Psoas muscle (tissue), 8 donors: ENCODE measurements around the gene SURF2. TPM values are rescaled to one million over a fixed set of nuclear protein-coding genes. Genes with fewer than 3 reads are reported as not detected.

Source experiments
- ATAC-seq, 4 donors: fragments of 200-7000 bp; cut with Tn5 transposase; one replicate each; pipeline ENCODE4 v1.9.1; 2020; ENCODE audit warnings: moderate library complexity in 3 of 4, mild to moderate bottlenecking in 2 of 4
- DNase-seq, 2 donors: peaks; one replicate each; pipeline ENCODE4 v3.0.0-alpha.2; 2020
- H3K27ac ChIP-seq: fragments of 200-600 bp; one replicate; pipeline ENCODE4 v1.8.0; 2022
- H3K27me3 ChIP-seq, 3 donors: fragments of 200-600 bp in 1 of 3; one replicate each; pipeline versions ENCODE4 v1.6.1 to v1.8.0; 2013 to 2022; ENCODE audit warnings: low read length in 2 of 3, mild to moderate bottlenecking in 2 of 3, moderate library complexity in 1 of 3; ENCODE audit not compliant: insufficient read depth in 3 of 3
- H3K36me3 ChIP-seq, 2 donors: fragments of 200-600 bp in 1 of 2; one replicate each; pipeline versions ENCODE4 v1.6.1 to v1.8.0; 2013 to 2022; ENCODE audit warnings: low read depth in 1 of 2, mild to moderate bottlenecking in 1 of 2, moderate library complexity in 1 of 2; ENCODE audit not compliant: insufficient read depth in 1 of 2
- H3K4me1 ChIP-seq: fragments of 200-600 bp; one replicate; pipeline ENCODE4 v1.8.0; 2022
- H3K4me3 ChIP-seq: fragments of 200-600 bp; one replicate; pipeline ENCODE4 v1.8.0; 2022; ENCODE audit warnings: mild to moderate bottlenecking
- H3K9me3 ChIP-seq: fragments of 200-600 bp; one replicate; pipeline ENCODE4 v1.8.0; 2022
- CTCF ChIP-seq: fragments of 200-600 bp; IDR thresholded peaks from one replicate; pipeline ENCODE4 v1.8.0; 2022; ENCODE audit warnings: antibody characterized with exemption
- WGBS, 3 donors: extraction: QIAGEN DNeasy Blood & Tissue Kit; methylation state at CpG; one replicate each; pipeline versions ENCODE4 v1.1.6 to v1.1.7; 2013; 5-methylcytosine and 5-hydroxymethylcytosine counted together
- intact Hi-C, 2 donors: fragments of 100-400 bp; cut with DNase I; formaldehyde crosslinking; loops; one replicate each; pipeline versions ENCODE4 v1.11.0 to v1.14.2; 2022
- polyA plus RNA-seq, 3 donors: library from polyadenylated mRNA; stranded (reverse); fragments of 200-250 nt; gene quantifications; one replicate each; pipeline ENCODE4 v1.2.3, GENCODE V29; 2013
- total RNA-seq, 4 donors: library from RNA; stranded (reverse); fragmentation: NEBNext Ultra II Directional in 2 of 4; extraction: Animal tissue kit (Norgen Biotek cat#: 25700) in 2 of 4; gene quantifications; one replicate each; pipeline versions ENCODE4 v1.2.1 to v1.2.4, GENCODE V29; 2021 to 2023
- donor health status: healthy with polysubstance abuse.
- donor health status: DM: no; HTN: no; CAD: no; lungs with moderate emphysema.
- donor health status: Bipolar disorder and iron deficiency.
- donor health status: healthy.
- donor health status: DM: yes; HTN: yes; CAD: no.
- donor health status: DM: no; HTN: no; CAD: no.
- donor health status: DM: no; HTN: no; CAD: no.
- donor health status: DM: yes; HTN: yes; CAD: no.

The SURF2 gene
- total and polyA plus RNA-seq, 7 donors = 10.9 to 50.6 (median 13.8) TPM

GRCh38 chr9:133351908-133352634 is 4.3 kb upstream of the SURF2 start:
- peaks cover 34% of the 10 kb centered on the region for H3K4me1 ChIP-seq
- H3K9me3 ChIP-seq = no peaks in the 10 kb centered on the region
- peak; percentile 55 for TF ChIP-seq CTCF
- ATAC-seq = peak; percentile 7 to 29 (median 22)
- H3K27me3 ChIP-seq = no peaks in the 10 kb centered on the region
- intact Hi-C loops = loop anchor here in 1 of 2 donors (2.0 to 10.0 kb wide), 2 partner anchors 23 to 113 kb away; no protein-coding TSS in a partner anchor
- peaks cover 7 to 61% of the 10 kb centered on the region in 2 donors for H3K36me3 ChIP-seq
- no peak for DNase-seq
- peak overlapping the region; percentile 46 for H3K27ac ChIP-seq
- 62 to 74% (median 67%) methylated on average over 14 of the region's 14 CpGs for WGBS, 3 donors
- no peak overlapping the region for H3K4me3 ChIP-seq

- Histone ChIP-seq H3K9me3 (no peaks in the 10 kb centered on the region), H3K27me3 (no peaks in the 10 kb centered on the region), H3K4me1 (peaks cover 40% of the 10 kb centered on the region), H3K36me3 (peaks cover 7 to 61% of the 10 kb centered on the region in 2 donors), H3K4me3 (no peak overlapping the region), H3K27ac (no peak overlapping the region)
- ATAC-seq = no peak
- DNase-seq = no peak
- WGBS, 3 donors = 66 to 71% (median 68%) methylated on average over 8 of the region's 8 CpGs
- intact Hi-C loops = loop anchor here in 1 of 2 donors (2.0 to 10.0 kb wide), 2 partner anchors 22 to 112 kb away; no protein-coding TSS in a partner anchor
- no peak for TF ChIP-seq CTCF
Observed at GRCh38 chr9:133352635-133353340, 3.6 kb upstream of the SURF2 start.

- 73 to 80% (median 74%) methylated on average over 5 of the region's 5 CpGs for WGBS, 3 donors
- no peaks in the 10 kb centered on the region for H3K27me3 ChIP-seq
- H3K4me1 ChIP-seq = peaks cover 41% of the 10 kb centered on the region
- no peak overlapping the region for H3K4me3 ChIP-seq
- ATAC-seq = no peak
- H3K27ac ChIP-seq = no peak overlapping the region
- no peak for DNase-seq
- no peaks in the 10 kb centered on the region for H3K9me3 ChIP-seq
- peaks cover 7 to 61% of the 10 kb centered on the region in 2 donors for H3K36me3 ChIP-seq
- intact Hi-C loops = loop anchor here in 1 of 2 donors (2.0 to 10.0 kb wide), 2 partner anchors 21 to 111 kb away; no protein-coding TSS in a partner anchor
- TF ChIP-seq CTCF = no peak
Observed at GRCh38 chr9:133353548-133353947, 2.8 kb upstream of the SURF2 start.

GRCh38 chr9:133354766-133355165 is 1.6 kb upstream of the SURF2 start:
- no peak overlapping the region for H3K27ac ChIP-seq
- WGBS, 3 donors = 57 to 68% (median 65%) methylated on average over 7 of the region's 7 CpGs
- H3K9me3 ChIP-seq = no peaks in the 10 kb centered on the region
- H3K27me3 ChIP-seq = no peaks in the 10 kb centered on the region
- H3K4me3 ChIP-seq = peak overlapping the region; percentile 72
- no peak for TF ChIP-seq CTCF
- intact Hi-C loops = loop anchor here in 1 of 2 donors (5.0 to 10.0 kb wide), 3 partner anchors 53 to 133 kb away; no protein-coding TSS in a partner anchor
- DNase-seq (no peak), ATAC-seq (no peak)
- H3K36me3 ChIP-seq = peaks cover 4 to 56% of the 10 kb centered on the region in 2 donors
- peaks cover 30% of the 10 kb centered on the region for H3K4me1 ChIP-seq
